Keratinocyte (primary cell): ENCODE data around the gene DTNB. TPM values are rescaled to one million over a fixed set of nuclear protein-coding genes. Genes with fewer than 3 reads are reported as not detected.

ENCODE experiments used
- DNase-seq: peaks from one replicate; pipeline ENCODE4 v3.0.0-alpha.2; 2011; ENCODE audit warnings: low read depth, missing footprints, low spot score
- FAIRE-seq: peaks from 2 replicates; lab custom pipeline; 2011; peaks lifted over from hg19 to GRCh38; lab: Jason Lieb, UNC
- H2AFZ ChIP-seq: 2 replicates; pipeline ENCODE4 v1.6.0; 2012; ENCODE audit warnings: low read length, control low read depth, inconsistent platforms; ENCODE audit not compliant: control insufficient read depth
- H3K27ac ChIP-seq: 2 replicates; pipeline ENCODE4 v1.5.1; 2011; ENCODE audit warnings: low read length; ENCODE audit not compliant: control insufficient read depth, insufficient read depth
- H3K27me3 ChIP-seq: 3 replicates; pipeline ENCODE4 v1.6.0; 2011; ENCODE audit warnings: low read length; ENCODE audit not compliant: control insufficient read depth, insufficient read depth; ENCODE audit errors: extremely low read depth
- H3K36me3 ChIP-seq, 2 experiments: 2 replicates in 1 of 2; 3 replicates in 1 of 2; pipeline ENCODE4 v1.5.1; 2011; ENCODE audit warnings: low read length in 2 of 2, mild to moderate bottlenecking in 1 of 2; ENCODE audit not compliant: control insufficient read depth in 2 of 2, insufficient read depth in 2 of 2; ENCODE audit errors: extremely low read depth in 1 of 2
- H3K4me1 ChIP-seq: 3 replicates; pipeline ENCODE4 v1.5.1; 2011; ENCODE audit warnings: low read length; ENCODE audit not compliant: control insufficient read depth, insufficient read depth; ENCODE audit errors: extremely low read depth
- H3K4me2 ChIP-seq: 3 replicates; pipeline ENCODE4 v1.6.0; 2011; ENCODE audit warnings: low read depth, low read length; ENCODE audit not compliant: control insufficient read depth, insufficient read depth; ENCODE audit errors: extremely low read depth
- H3K4me3 ChIP-seq, 3 experiments: fragments of 200-600 bp in 1 of 3; sonication (generic) in 1 of 3; 2 replicates in 2 of 3; 3 replicates in 1 of 3; pipeline ENCODE4 v1.5.1; 2011 to 2016; ENCODE audit warnings: low read length in 3 of 3, mild to moderate bottlenecking in 3 of 3, control low read depth in 2 of 3, inconsistent platforms in 1 of 3, low read depth in 1 of 3, mixed read lengths in 1 of 3, mixed run types in 1 of 3, moderate library complexity in 1 of 3; ENCODE audit not compliant: control insufficient read depth in 2 of 3, insufficient read depth in 2 of 3; ENCODE audit errors: extremely low read depth in 1 of 3
- H3K79me2 ChIP-seq: 2 replicates; pipeline ENCODE4 v1.6.0; 2012; ENCODE audit warnings: low read length; ENCODE audit not compliant: control insufficient read depth, insufficient read depth
- H3K9ac ChIP-seq: 3 replicates; pipeline ENCODE4 v1.6.0; 2011; ENCODE audit warnings: low read length; ENCODE audit not compliant: control insufficient read depth, insufficient read depth; ENCODE audit errors: extremely low read depth
- H3K9me1 ChIP-seq: 3 replicates; pipeline ENCODE4 v1.6.0; 2011; ENCODE audit warnings: low read length; ENCODE audit not compliant: control insufficient read depth, insufficient read depth; ENCODE audit errors: extremely low read depth
- H3K9me3 ChIP-seq: 2 replicates; pipeline ENCODE4 v1.5.1; 2012; ENCODE audit warnings: low read depth, low read length; ENCODE audit not compliant: control insufficient read depth
- H4K20me1 ChIP-seq: 3 replicates; pipeline ENCODE4 v1.6.0; 2011; ENCODE audit warnings: low read length; ENCODE audit not compliant: control insufficient read depth, insufficient read depth; ENCODE audit errors: extremely low read depth
- EZH2 ChIP-seq: IDR thresholded peaks from one replicate; pipeline ENCODE4 v1.6.1; 2012; ENCODE audit warnings: inconsistent platforms, mild to moderate bottlenecking, low read length, moderate library complexity
- dilution Hi-C: fragments of 300-500 bp; cut with MboI; formaldehyde crosslinking; loops from one replicate; pipeline ENCODE4 v1.7.0; 2020; ENCODE audit warnings: low sequenced_read_pairs; ENCODE audit not compliant: extremely low pct_ligation_motif_present
- polyA plus RNA-seq, 5 experiments: library from polyadenylated mRNA; depleted of rRNA in 3 of 5; stranded (reverse) in 3 of 5; stranded (forward) in 1 of 5; unstranded in 1 of 5; fragments of >200 nt; gene quantifications; 1 replicate in 1 of 5; 2 replicates in 3 of 5; 3 replicates in 1 of 5; pipeline versions ENCODE4 v1.2.1 to v1.2.3, GENCODE V29; 2011 to 2012; ENCODE audit warnings: missing spikeins in 2 of 5, low read depth in 1 of 5, low replicate concordance in 1 of 5
- TF ChIP-seq, protein P1 (sequence below), 3 experiments: IDR thresholded peaks in 1 of 3; conservative IDR thresholded peaks in 1 of 3; optimal IDR thresholded peaks in 1 of 3; 2 replicates in 2 of 3; 3 replicates in 1 of 3; pipeline versions ENCODE3 to v1.5.1; 2011; ENCODE audit warnings: low read length in 3 of 3, mild to moderate bottlenecking in 3 of 3, moderate library complexity in 2 of 3, control low read depth in 1 of 3, inconsistent platforms in 1 of 3; ENCODE audit not compliant: insufficient read depth in 2 of 3; ENCODE audit errors: extremely low read depth in 1 of 3

DTNB gene
- polyA plus RNA-seq, 1 donor (not counting 4 experiments of a cell fraction or from before 2014, with no cell fraction given): 31.5 TPM

DNA sequence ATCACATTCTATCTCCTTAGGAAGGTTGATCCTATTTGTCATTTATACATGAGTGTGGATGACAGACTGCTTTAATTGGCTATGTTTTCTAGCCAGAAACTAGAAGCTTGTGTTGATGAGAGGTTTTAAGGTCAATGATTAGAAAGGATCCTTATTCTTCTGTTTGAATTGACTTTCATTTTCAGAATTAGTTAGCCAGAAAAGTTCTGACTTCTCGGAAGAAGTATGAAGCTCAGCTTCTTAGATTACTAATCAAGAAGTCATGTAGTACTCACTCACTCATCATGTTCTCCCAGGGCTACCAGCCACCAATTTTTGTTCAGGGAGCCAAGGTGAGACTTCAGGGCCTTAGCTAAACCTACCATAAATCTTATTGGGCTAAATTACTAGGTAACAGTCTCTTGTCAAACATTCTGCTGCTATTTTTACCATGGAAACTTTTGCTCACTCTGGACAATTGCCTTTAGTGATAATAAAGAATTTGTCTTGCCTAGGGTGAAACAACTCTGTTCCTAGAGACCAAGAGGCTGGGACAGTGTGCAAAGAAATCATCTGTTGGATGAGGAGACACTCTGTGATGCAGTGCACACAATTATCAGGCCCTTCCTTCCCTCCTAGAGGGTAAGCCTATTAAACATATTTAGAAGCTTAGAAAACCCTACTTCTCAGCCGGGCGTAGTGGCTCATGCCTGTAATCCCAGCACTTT lies 220.0 kb downstream of the DTNB start:
- dilution Hi-C loops: no loop called here
- Histone ChIP-seq H3K79me2 (no peaks in the 10 kb centered on the region), H3K9ac (no peak overlapping the region), H3K27me3 (no peaks in the 10 kb centered on the region), H2AFZ (no peak overlapping the region), H3K9me1 (no peaks in the 10 kb centered on the region), H3K4me1 (peaks cover 3% of the 10 kb centered on the region), H3K27ac (no peak overlapping the region), H4K20me1 (no peaks in the 10 kb centered on the region), H3K4me3 (no peak overlapping the region), H3K9me3 (no peaks in the 10 kb centered on the region), H3K4me2 (no peak overlapping the region), H3K36me3 (no peaks in the 10 kb centered on the region)
- no peak for TF ChIP-seq EZH2
- TF ChIP-seq, protein P1, sequence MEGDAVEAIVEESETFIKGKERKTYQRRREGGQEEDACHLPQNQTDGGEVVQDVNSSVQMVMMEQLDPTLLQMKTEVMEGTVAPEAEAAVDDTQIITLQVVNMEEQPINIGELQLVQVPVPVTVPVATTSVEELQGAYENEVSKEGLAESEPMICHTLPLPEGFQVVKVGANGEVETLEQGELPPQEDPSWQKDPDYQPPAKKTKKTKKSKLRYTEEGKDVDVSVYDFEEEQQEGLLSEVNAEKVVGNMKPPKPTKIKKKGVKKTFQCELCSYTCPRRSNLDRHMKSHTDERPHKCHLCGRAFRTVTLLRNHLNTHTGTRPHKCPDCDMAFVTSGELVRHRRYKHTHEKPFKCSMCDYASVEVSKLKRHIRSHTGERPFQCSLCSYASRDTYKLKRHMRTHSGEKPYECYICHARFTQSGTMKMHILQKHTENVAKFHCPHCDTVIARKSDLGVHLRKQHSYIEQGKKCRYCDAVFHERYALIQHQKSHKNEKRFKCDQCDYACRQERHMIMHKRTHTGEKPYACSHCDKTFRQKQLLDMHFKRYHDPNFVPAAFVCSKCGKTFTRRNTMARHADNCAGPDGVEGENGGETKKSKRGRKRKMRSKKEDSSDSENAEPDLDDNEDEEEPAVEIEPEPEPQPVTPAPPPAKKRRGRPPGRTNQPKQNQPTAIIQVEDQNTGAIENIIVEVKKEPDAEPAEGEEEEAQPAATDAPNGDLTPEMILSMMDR (optimal IDR thresholded peaks at IDR 0.05 in 1 of 3, IDR thresholded peaks at IDR 0.05 in 1 of 3, conservative IDR thresholded peaks at IDR 0.05 in 1 of 3; ENCODE audit: extremely low read depth in 1 of 3, insufficient read depth in 2 of 3, low read length in 3 of 3): no peak
- DNase-seq (no peak), FAIRE-seq (peak; percentile 49)

DNA sequence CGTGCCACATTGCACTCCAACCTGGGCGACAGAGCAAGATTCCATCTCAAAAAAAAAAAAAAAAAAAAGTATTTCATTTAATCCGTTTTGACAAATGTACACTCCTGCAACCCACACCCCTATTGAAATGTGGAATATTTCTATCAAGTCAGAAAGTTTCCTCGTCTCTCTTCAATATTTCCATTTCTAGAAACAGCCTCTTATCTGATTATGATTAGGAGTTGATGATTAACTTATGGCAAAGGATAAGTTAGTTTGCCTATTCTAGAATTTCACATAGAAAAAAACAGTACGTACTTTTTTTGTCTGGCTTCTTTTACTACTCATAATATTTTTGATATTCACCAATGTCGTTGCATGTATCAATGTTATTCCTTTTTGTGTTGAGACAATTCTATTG lies 224.6 kb downstream of the DTNB start:
- TF ChIP-seq, protein P1 (optimal IDR thresholded peaks at IDR 0.05 in 1 of 3, IDR thresholded peaks at IDR 0.05 in 1 of 3, conservative IDR thresholded peaks at IDR 0.05 in 1 of 3; ENCODE audit: extremely low read depth in 1 of 3, insufficient read depth in 2 of 3, low read length in 3 of 3): no peak
- TF ChIP-seq EZH2: no peak
- Histone ChIP-seq H3K9me1 (no peaks in the 10 kb centered on the region), H3K4me1 (peaks cover 3% of the 10 kb centered on the region), H4K20me1 (no peaks in the 10 kb centered on the region), H3K9ac (no peak overlapping the region), H3K36me3 (no peaks in the 10 kb centered on the region), H3K79me2 (no peaks in the 10 kb centered on the region), H2AFZ (no peak overlapping the region), H3K4me3 (no peak overlapping the region), H3K4me2 (no peak overlapping the region), H3K27ac (no peak overlapping the region), H3K9me3 (no peaks in the 10 kb centered on the region), H3K27me3 (no peaks in the 10 kb centered on the region)
- dilution Hi-C loops: no loop called here
- DNase-seq (no peak), FAIRE-seq (no peak)
